Epidermal melanocyte (primary cell): ENCODE measurements around the gene PPIF.

ENCODE experiments used
- DNase-seq: peaks from one replicate; pipeline ENCODE4 v3.0.0; 2011; ENCODE audit warnings: low spot score; ENCODE audit not compliant: insufficient read length

PPIF gene

GRCh38 chr10:79400146-79401004 lies 53.1 kb downstream of the PPIF start:
- DNase-seq: no peak

- DNase-seq: no peak
Measured at GRCh38 chr10:79401015-79401921, 54.0 kb downstream of the PPIF start.

GRCh38 chr10:79402625-79402946 lies 55.3 kb downstream of the PPIF start:
- no peak for DNase-seq

GRCh38 chr10:79402951-79403350 lies 55.7 kb downstream of the PPIF start:
- no peak for DNase-seq

GRCh38 chr10:79403441-79404230 lies 56.4 kb downstream of the PPIF start:
- DNase-seq: peak; percentile 71

- peak; percentile 55 for DNase-seq
Measured at GRCh38 chr10:79404231-79404609, 57.0 kb downstream of the PPIF start.

- DNase-seq: no peak
Measured at GRCh38 chr10:79404690-79405131, 57.4 kb downstream of the PPIF start.
